Measurements from ENCODE around the gene ITPR3. TPM values are rescaled to one million over a fixed set of nuclear protein-coding genes. Genes with fewer than 3 reads are reported as not detected.

ITPR3 gene
- total RNA-seq, 3 donors from 2014 or later: 60.2 to 111 (median 103) TPM

- H3K36me3 ChIP-seq (ENCODE audit: low read depth): no peaks in the 10 kb centered on the region
- H3K4me3 ChIP-seq: no peak overlapping the region
- no peaks in the 10 kb centered on the region for H3K9me3 ChIP-seq
- DNase-seq (no peak), ATAC-seq (no peak)
- no peak for TF ChIP-seq CTCF (IDR thresholded peaks at IDR 0.05)
- intact Hi-C loops (cut with DNase I, micrococcal nuclease): loop anchor here in 1 of 2 donors (10.0 kb wide), 1 partner anchor 121 kb away; the partner anchor contains the start of gene BAK1
- H3K4me1 ChIP-seq (ENCODE audit: low read depth): peaks cover 8% of the 10 kb centered on the region
Observed at GRCh38 chr6:33705955-33706725, 85.0 kb downstream of the ITPR3 start.

GRCh38 chr6:33707771-33708170 lies 86.6 kb downstream of the ITPR3 start:
- peaks cover 8% of the 10 kb centered on the region for H3K4me1 ChIP-seq (ENCODE audit: low read depth)
- H3K4me3 ChIP-seq: no peak overlapping the region
- DNase-seq (no peak), ATAC-seq (no peak)
- TF ChIP-seq CTCF (IDR thresholded peaks at IDR 0.05): no peak
- H3K9me3 ChIP-seq: no peaks in the 10 kb centered on the region
- intact Hi-C loops (cut with DNase I, micrococcal nuclease): loop anchor here in 1 of 2 donors (10.0 kb wide), 1 partner anchor 123 kb away; the partner anchor contains the start of gene BAK1
- H3K36me3 ChIP-seq (ENCODE audit: low read depth): no peaks in the 10 kb centered on the region

- no peak for ATAC-seq
- intact Hi-C loops (cut with DNase I, micrococcal nuclease): loop anchor here in 1 of 2 donors (10.0 kb wide), 1 partner anchor 124 kb away; the partner anchor contains the start of gene BAK1
- no peak for TF ChIP-seq CTCF (IDR thresholded peaks at IDR 0.05)
Observed at GRCh38 chr6:33708516-33709204, 87.5 kb downstream of the ITPR3 start.

GRCh38 chr6:33709605-33710295 lies 88.6 kb downstream of the ITPR3 start:
- H3K4me3 ChIP-seq: no peak overlapping the region
- no peaks in the 10 kb centered on the region for H3K36me3 ChIP-seq (ENCODE audit: low read depth)
- no peak for ATAC-seq
- TF ChIP-seq CTCF (IDR thresholded peaks at IDR 0.05): no peak
- H3K9me3 ChIP-seq: no peaks in the 10 kb centered on the region
- no peak for DNase-seq
- intact Hi-C loops (cut with DNase I, micrococcal nuclease): loop anchor here in 1 of 2 donors (10.0 kb wide), 2 partner anchors 55 to 125 kb away; partner anchors contain the start of gene BAK1
- H3K4me1 ChIP-seq (ENCODE audit: low read depth): peaks cover 8% of the 10 kb centered on the region

More at GRCh38 chr6:33708516-33709204, 87.5 kb downstream of the ITPR3 start:
- no peaks in the 10 kb centered on the region for H3K36me3 ChIP-seq (ENCODE audit: low read depth)
- H3K4me1 ChIP-seq (ENCODE audit: low read depth): peaks cover 8% of the 10 kb centered on the region
- DNase-seq: no peak
- H3K9me3 ChIP-seq: no peaks in the 10 kb centered on the region
- H3K4me3 ChIP-seq: no peak overlapping the region

GRCh38 chr6:33710296-33711121 lies 89.4 kb downstream of the ITPR3 start:
- Histone ChIP-seq H3K4me3 (no peak overlapping the region), H3K9me3 (no peaks in the 10 kb centered on the region), H3K4me1 (ENCODE audit: low read depth) (peaks cover 8% of the 10 kb centered on the region), H3K36me3 (ENCODE audit: low read depth) (no peaks in the 10 kb centered on the region)
- DNase-seq (no peak), ATAC-seq (no peak)
- TF ChIP-seq CTCF (IDR thresholded peaks at IDR 0.05): no peak
- intact Hi-C loops (cut with DNase I, micrococcal nuclease): loop anchor here in 1 of 2 donors (10.0 kb wide), 1 partner anchor 54 kb away; no protein-coding TSS in a partner anchor

Measured in mucosa of descending colon (tissue), 3 donors.